Loucy (cell line): ENCODE results near the gene ETDB.
"Not testable (repeated sequence)": the region's sequence is repeated elsewhere in the genome, so short reads cannot be mapped to it uniquely, and the experiment has no call there.

Experiments
- H2AFZ ChIP-seq: fragments of 200-600 bp; sonication (generic); 2 replicates; pipeline ENCODE4 v1.6.0; 2016; ENCODE audit warnings: antibody characterized with exemption, mild to moderate bottlenecking, low read length, moderate library complexity
- H3F3A ChIP-seq: fragments of 200-600 bp; 2 replicates; pipeline ENCODE4 v1.6.0; 2016; ENCODE audit warnings: antibody characterized with exemption, low read depth, mild to moderate bottlenecking
- H3K27me3 ChIP-seq: fragments of 200-600 bp; sonication (generic); 2 replicates; pipeline ENCODE4 v1.6.1; 2014; ENCODE audit warnings: low read length, mild to moderate bottlenecking; ENCODE audit not compliant: insufficient read depth, poor library complexity, severe bottlenecking
- H3K36me3 ChIP-seq: fragments of 200-600 bp; sonication (generic); 2 replicates; pipeline ENCODE4 v1.6.1; 2016; ENCODE audit warnings: low read length; ENCODE audit not compliant: insufficient read depth
- H3K4me1 ChIP-seq: fragments of 200-600 bp; sonication (generic); 2 replicates; pipeline ENCODE4 v1.5.1; 2014; ENCODE audit warnings: low read length, mild to moderate bottlenecking; ENCODE audit not compliant: insufficient read depth, poor library complexity, severe bottlenecking
- H3K4me2 ChIP-seq: fragments of 200-600 bp; sonication (generic); 2 replicates; pipeline ENCODE4 v1.6.0; 2014; ENCODE audit warnings: antibody characterized with exemption, low read length, low read depth, mild to moderate bottlenecking; ENCODE audit not compliant: poor library complexity, severe bottlenecking
- H3K4me3 ChIP-seq: fragments of 200-600 bp; sonication (generic); 2 replicates; pipeline ENCODE4 v1.5.1; 2014; ENCODE audit warnings: low read length, mild to moderate bottlenecking, mixed read lengths; ENCODE audit not compliant: poor library complexity, severe bottlenecking
- H3K79me2 ChIP-seq: fragments of 200-600 bp; sonication (generic); 2 replicates; pipeline ENCODE4 v1.6.1; 2014; ENCODE audit warnings: low read length; ENCODE audit not compliant: insufficient read depth
- H3K9ac ChIP-seq: fragments of 200-600 bp; sonication (generic); 2 replicates; pipeline ENCODE4 v1.6.0; 2014; ENCODE audit warnings: mild to moderate bottlenecking, low read depth, low read length, moderate library complexity; ENCODE audit not compliant: poor library complexity, severe bottlenecking
- H3K9me2 ChIP-seq: fragments of 200-600 bp; sonication (generic); replicated peaks from 2 replicates; pipeline ENCODE4 v1.6.1; 2016; ENCODE audit warnings: low read depth, low read length, mixed read lengths
- H3K9me3 ChIP-seq: fragments of 200-600 bp; sonication (generic); 2 replicates; pipeline ENCODE4 v1.6.1; 2014; ENCODE audit warnings: mild to moderate bottlenecking, antibody characterized with exemption, low read length, low read depth; ENCODE audit not compliant: insufficient read depth
- H4K20me1 ChIP-seq: fragments of 200-600 bp; sonication (generic); 2 replicates; pipeline ENCODE4 v1.6.0; 2014; ENCODE audit warnings: antibody characterized with exemption, low read length, mild to moderate bottlenecking; ENCODE audit not compliant: insufficient read depth, poor library complexity, severe bottlenecking
- EZH2phosphoT487 ChIP-seq: fragments of 200-600 bp; IDR thresholded peaks from 2 replicates; pipeline ENCODE4 v1.6.1; 2018; ENCODE audit warnings: antibody characterized with exemption, mild to moderate bottlenecking, moderate library complexity, borderline replicate concordance
- TF ChIP-seq, protein P1 (sequence below): fragments of 200-600 bp; sonication (generic); conservative IDR thresholded peaks from 2 replicates; pipeline ENCODE4 v1.5.1; 2014; ENCODE audit warnings: mild to moderate bottlenecking, antibody characterized with exemption, low read length

The ETDB gene

DNA sequence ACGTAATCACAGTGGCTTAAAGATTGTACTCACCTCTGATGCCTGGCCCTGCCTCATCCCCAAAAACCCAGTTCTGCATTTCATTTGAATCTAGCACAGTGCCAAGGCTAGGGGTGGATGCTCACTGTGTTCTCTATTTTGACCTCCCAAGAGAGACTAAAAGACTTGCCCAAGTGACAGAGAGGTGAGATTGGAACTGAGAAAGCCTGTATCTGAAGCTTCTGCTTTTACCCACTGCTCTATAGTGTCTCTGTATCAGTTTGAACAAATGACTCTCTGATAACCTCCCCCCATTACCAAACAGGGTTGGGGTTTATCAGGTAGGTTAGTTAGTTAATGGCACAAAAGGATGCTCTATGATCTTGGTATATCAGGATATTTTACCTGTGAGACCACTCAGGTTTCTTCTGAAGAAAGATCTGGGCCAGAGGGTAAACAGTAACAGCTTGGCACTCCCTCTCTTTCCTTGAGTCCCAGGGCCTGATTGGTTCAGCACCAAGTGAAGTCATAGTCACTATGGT lies at the start of gene ETDB:
TSS of gene ETDB (minus strand) at position 471 of the 521 bp plus-strand sequence. CDS start 1,265 bp downstream, outside the sequence.
- not testable (repeated sequence) for H3K27me3 ChIP-seq, H3K36me3 ChIP-seq, H3K9ac ChIP-seq, H2AFZ ChIP-seq, H3K4me3 ChIP-seq, H3K4me2 ChIP-seq, H4K20me1 ChIP-seq, H3K9me2 ChIP-seq, H3K79me2 ChIP-seq, H3K4me1 ChIP-seq, H3F3A ChIP-seq, H3K9me3 ChIP-seq

- H3K4me3 ChIP-seq, H3K79me2 ChIP-seq, H3K27me3 ChIP-seq, H3F3A ChIP-seq, H3K4me2 ChIP-seq, H3K36me3 ChIP-seq, H3K4me1 ChIP-seq, H2AFZ ChIP-seq, H3K9me2 ChIP-seq, H3K9me3 ChIP-seq, H4K20me1 ChIP-seq, H3K9ac ChIP-seq: not testable (repeated sequence)
Observed at GRCh38 chrX:135169534-135169933, 49.2 kb upstream of the ETDB start.

GRCh38 chrX:135168486-135168885 lies 48.2 kb upstream of the ETDB start:
- no peaks in the 10 kb centered on the region for H3K79me2 ChIP-seq
- H3K27me3 ChIP-seq: no peaks in the 10 kb centered on the region
- no peak overlapping the region for H3K4me3 ChIP-seq
- TF ChIP-seq, protein P1, sequence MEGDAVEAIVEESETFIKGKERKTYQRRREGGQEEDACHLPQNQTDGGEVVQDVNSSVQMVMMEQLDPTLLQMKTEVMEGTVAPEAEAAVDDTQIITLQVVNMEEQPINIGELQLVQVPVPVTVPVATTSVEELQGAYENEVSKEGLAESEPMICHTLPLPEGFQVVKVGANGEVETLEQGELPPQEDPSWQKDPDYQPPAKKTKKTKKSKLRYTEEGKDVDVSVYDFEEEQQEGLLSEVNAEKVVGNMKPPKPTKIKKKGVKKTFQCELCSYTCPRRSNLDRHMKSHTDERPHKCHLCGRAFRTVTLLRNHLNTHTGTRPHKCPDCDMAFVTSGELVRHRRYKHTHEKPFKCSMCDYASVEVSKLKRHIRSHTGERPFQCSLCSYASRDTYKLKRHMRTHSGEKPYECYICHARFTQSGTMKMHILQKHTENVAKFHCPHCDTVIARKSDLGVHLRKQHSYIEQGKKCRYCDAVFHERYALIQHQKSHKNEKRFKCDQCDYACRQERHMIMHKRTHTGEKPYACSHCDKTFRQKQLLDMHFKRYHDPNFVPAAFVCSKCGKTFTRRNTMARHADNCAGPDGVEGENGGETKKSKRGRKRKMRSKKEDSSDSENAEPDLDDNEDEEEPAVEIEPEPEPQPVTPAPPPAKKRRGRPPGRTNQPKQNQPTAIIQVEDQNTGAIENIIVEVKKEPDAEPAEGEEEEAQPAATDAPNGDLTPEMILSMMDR: no peak
- no peak for TF ChIP-seq EZH2phosphoT487
- no peak overlapping the region for H3K9ac ChIP-seq
- H3F3A ChIP-seq: no peaks in the 10 kb centered on the region
- no peaks in the 10 kb centered on the region for H3K9me3 ChIP-seq
- H3K4me2 ChIP-seq: no peak overlapping the region
- no peaks in the 10 kb centered on the region for H3K4me1 ChIP-seq
- no peaks in the 10 kb centered on the region for H3K36me3 ChIP-seq
- no peaks in the 10 kb centered on the region for H4K20me1 ChIP-seq
- no peaks in the 10 kb centered on the region for H3K9me2 ChIP-seq
- no peak overlapping the region for H2AFZ ChIP-seq

DNA sequence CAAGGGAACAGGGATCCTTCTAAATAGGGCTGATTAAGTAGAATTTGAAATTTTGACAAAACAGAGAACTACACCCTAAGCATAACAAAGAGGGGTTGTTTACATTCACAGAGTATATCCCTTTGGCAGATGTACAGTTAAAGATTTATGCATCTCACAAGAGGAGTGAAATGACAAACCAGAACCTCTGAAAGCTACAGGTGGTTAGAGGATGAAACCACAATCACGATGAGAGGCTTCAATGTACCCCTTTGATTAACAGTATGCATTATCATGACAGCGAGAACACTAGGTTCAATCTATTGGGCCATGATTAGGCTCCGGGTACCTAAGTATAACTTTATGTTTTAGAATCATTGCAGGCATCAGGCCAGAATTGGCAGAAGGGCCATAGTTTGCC lies 34.4 kb upstream of the ETDB start:
- not testable (repeated sequence) for H3K4me2 ChIP-seq

GRCh38 chrX:135126145-135126544 lies 5.8 kb upstream of the ETDB start:
- not testable (repeated sequence) for H3K4me1 ChIP-seq, H4K20me1 ChIP-seq, H3K9me3 ChIP-seq, H3K4me3 ChIP-seq, H2AFZ ChIP-seq, H3K36me3 ChIP-seq, H3K9ac ChIP-seq, H3K27me3 ChIP-seq, H3K4me2 ChIP-seq, H3K9me2 ChIP-seq, H3F3A ChIP-seq, H3K79me2 ChIP-seq

More for the DNA sequence above, 34.4 kb upstream of the ETDB start:
- H2AFZ ChIP-seq, H3K36me3 ChIP-seq, H3K9ac ChIP-seq, H3K9me3 ChIP-seq, H3K4me1 ChIP-seq, H3K9me2 ChIP-seq, H4K20me1 ChIP-seq, H3K79me2 ChIP-seq, H3K27me3 ChIP-seq, H3K4me3 ChIP-seq, H3F3A ChIP-seq: not testable (repeated sequence)

GRCh38 chrX:135116064-135116463 lies 4.3 kb downstream of the ETDB start:
- H3K27me3 ChIP-seq, H3K9ac ChIP-seq, H3K4me3 ChIP-seq, H3K4me1 ChIP-seq, H2AFZ ChIP-seq, H3K36me3 ChIP-seq, H3K4me2 ChIP-seq, H3K9me2 ChIP-seq, H4K20me1 ChIP-seq, H3F3A ChIP-seq, H3K79me2 ChIP-seq, H3K9me3 ChIP-seq: not testable (repeated sequence)
